GM06990 (cell line): ENCODE data around the gene SEPTIN5.

ENCODE experiments used
- DNase-seq: peaks from one replicate; pipeline ENCODE4 v3.0.0-alpha.2; 2011; ENCODE audit not compliant: insufficient read length; ENCODE audit errors: extremely low read depth
- H3K27me3 ChIP-seq: replicated peaks from 2 replicates; pipeline ENCODE4 v1.6.0; 2011; ENCODE audit warnings: low read length; ENCODE audit not compliant: control insufficient read depth, insufficient read depth
- H3K36me3 ChIP-seq: 2 replicates; pipeline ENCODE4 v1.5.1; 2011; ENCODE audit warnings: low read length; ENCODE audit not compliant: control insufficient read depth, insufficient read depth
- H3K4me3 ChIP-seq: replicated peaks from 2 replicates; pipeline ENCODE4 v1.5.1; 2011; ENCODE audit warnings: low read depth, mild to moderate bottlenecking, control low read depth, low read length
- CTCF ChIP-seq: IDR thresholded peaks from 2 replicates; pipeline ENCODE4 v1.5.1; 2011; ENCODE audit warnings: low read length, control low read depth, mild to moderate bottlenecking, inconsistent platforms; ENCODE audit not compliant: insufficient read depth, poor library complexity, severe bottlenecking

The SEPTIN5 gene

DNA sequence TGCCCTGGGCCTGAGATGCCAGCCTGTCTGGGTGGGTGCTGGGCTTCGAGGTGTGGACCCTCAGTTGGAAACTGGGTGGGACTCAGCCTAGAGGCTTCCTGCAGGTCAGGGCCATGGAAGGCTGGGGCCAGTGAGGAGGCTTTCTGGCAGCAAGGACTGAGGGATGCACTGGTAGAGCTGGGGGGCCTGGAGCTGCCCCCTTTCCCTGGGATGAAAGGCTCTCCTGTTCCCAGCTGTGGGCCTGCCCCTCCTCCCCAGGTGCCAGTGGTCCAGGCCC is 2.5 kb downstream of the SEPTIN5 start:
- Histone ChIP-seq H3K36me3 (no peaks in the 10 kb centered on the region), H3K4me3 (no peak overlapping the region), H3K27me3 (peaks cover 2% of the 10 kb centered on the region)
- no peak for TF ChIP-seq CTCF
- DNase-seq: no peak

DNA sequence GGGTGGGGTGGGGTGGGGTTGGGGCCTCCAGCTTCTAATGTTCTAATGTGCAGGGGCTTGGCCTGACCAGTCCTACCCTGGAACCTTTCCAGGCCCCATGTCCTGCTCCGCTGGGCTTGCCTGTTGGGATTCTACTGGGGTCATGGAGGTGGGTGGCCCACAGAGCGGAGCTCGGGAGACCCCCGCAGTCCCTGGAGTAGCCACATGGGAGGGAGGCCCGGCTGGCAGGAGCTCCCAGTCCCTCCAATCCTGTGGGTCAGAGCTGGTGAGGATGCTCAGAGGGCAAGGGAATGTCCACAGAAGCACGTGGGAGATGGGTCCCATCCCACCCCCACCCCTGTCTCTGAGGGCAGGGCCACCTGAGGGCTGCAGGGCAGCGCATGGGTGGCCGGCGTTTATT is 2.9 kb downstream of the SEPTIN5 start:
- Histone ChIP-seq H3K36me3 (no peaks in the 10 kb centered on the region), H3K27me3 (peaks cover 2% of the 10 kb centered on the region), H3K4me3 (no peak overlapping the region)
- no peak for TF ChIP-seq CTCF
- DNase-seq: no peak

- no peaks in the 10 kb centered on the region for H3K36me3 ChIP-seq
- H3K4me3 ChIP-seq: peak overlapping the region; percentile 40
- peak; percentile 68 for TF ChIP-seq CTCF
- H3K27me3 ChIP-seq: peaks cover 2% of the 10 kb centered on the region
- DNase-seq: peak; percentile 76
Measured at GRCh38 chr22:19717691-19718455, 3.6 kb downstream of the SEPTIN5 start.

DNA sequence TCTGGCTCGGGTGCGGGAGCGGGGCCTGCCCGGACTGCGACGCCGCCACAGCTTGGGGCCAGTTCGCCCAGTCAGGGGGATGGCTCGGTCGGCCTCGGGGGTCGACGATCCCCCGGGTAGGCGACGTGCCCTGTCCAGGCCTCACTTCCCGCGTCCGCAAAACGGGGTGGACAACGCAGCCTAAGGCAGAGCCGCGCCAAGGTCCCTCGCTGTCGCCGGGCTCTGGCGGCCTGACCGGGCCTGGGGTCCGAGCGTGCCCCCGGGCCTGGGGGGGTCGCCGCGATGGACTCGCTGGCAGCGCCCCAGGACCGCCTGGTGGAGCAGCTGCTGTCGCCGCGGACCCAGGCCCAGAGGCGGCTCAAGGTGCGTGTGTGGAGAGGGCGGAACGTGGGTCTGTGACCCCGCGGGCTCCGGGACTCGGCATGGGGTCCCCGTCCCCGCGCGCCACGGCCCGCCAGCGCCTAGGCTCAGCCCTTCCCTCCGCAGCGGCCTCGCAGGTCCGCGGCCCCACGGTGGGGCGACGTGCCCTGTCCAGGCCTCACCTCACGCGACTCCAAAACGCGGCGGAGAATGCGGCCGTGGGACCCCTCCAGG is 4.2 kb downstream of the SEPTIN5 start:
- Histone ChIP-seq H3K27me3 (peaks cover 2% of the 10 kb centered on the region), H3K4me3 (peak overlapping the region; percentile 40)

DNA sequence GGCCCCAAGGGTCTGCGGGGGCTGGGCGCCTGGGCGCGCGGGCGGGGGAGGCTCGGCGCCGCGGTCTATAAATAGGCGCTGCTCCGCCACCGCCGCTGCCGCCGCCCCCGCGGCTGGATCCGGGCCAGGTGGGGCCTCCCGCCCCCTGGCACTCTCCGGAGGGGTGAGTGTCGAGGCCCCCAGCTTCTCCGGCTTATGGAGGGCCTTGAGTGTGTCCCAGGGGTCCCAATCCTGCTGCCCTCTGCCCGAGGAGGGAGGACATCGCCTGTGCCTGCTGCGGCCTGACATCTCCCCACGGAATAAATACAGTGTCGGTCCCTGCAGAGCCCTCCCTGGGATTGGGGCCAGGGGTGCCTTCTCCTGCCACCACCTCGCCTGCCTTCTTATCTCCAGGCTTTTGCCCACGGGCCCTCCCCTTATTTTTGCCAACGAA is 4.8 kb downstream of the SEPTIN5 start:
- TF ChIP-seq CTCF: no peak
- Histone ChIP-seq H3K36me3 (no peaks in the 10 kb centered on the region), H3K4me3 (no peak overlapping the region), H3K27me3 (peaks cover 2% of the 10 kb centered on the region)
- DNase-seq: no peak

More for the DNA sequence above, 4.2 kb downstream of the SEPTIN5 start:
- no peak for DNase-seq
- no peaks in the 10 kb centered on the region for H3K36me3 ChIP-seq
- TF ChIP-seq CTCF: no peak

DNA sequence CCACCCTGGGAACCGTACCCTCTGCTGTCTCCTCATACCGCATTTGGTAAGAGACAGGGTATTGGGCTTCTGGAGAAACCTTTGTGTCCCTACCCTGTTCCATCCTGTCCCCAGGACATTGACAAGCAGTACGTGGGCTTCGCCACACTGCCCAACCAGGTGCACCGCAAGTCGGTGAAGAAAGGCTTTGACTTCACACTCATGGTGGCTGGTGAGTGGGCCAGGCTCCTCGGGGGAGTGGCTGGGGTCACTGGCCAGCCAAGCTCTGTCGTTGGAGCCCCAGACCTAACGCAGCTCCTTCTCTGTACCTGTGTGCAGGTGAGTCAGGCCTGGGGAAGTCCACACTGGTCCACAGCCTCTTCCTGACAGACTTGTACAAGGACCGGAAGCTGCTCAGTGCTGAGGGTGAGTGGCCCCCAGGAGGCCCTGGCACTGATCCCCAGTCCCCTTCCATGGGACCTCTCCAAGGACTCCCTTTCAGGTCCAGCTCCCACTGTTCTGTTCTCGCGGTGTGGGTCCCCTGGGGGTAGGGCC is 5.3 kb downstream of the SEPTIN5 start:
- Histone ChIP-seq H3K27me3 (peaks cover 2% of the 10 kb centered on the region), H3K36me3 (no peaks in the 10 kb centered on the region), H3K4me3 (no peak overlapping the region)
- TF ChIP-seq CTCF: no peak
- no peak for DNase-seq
